ENCODE results near the gene HILPDA. TPM values are rescaled to one million over a fixed set of nuclear protein-coding genes. Genes with fewer than 3 reads are reported as not detected.

HILPDA gene
- total RNA-seq, 1 donor: 13.8 TPM

GRCh38 chr7:128407751-128408708 lies 47.6 kb upstream of the HILPDA start:
- Histone ChIP-seq H3K79me2 (ENCODE audit: insufficient read depth, low read length) (peaks cover 22% of the 10 kb centered on the region), H3K36me3 (ENCODE audit: insufficient read depth, low read length) (no peaks in the 10 kb centered on the region), H3K4me2 (ENCODE audit: insufficient read depth, low read length) (peak overlapping the region; percentile 99), H2AFZ (ENCODE audit: low read length) (no peak overlapping the region), H3K4me3 (ENCODE audit: insufficient read depth, low read length) (no peak overlapping the region), H3K27ac (ENCODE audit: low read depth, low read length) (no peak overlapping the region), H3K9me3 (ENCODE audit: low read depth, low read length) (no peaks in the 10 kb centered on the region), H3K4me1 (ENCODE audit: insufficient read depth, low read length) (peaks cover 20% of the 10 kb centered on the region), H3K27me3 (ENCODE audit: insufficient read depth, low read length) (peaks cover 2% of the 10 kb centered on the region), H4K20me1 (ENCODE audit: insufficient read depth, low read length) (peaks cover 21% of the 10 kb centered on the region)
- no peak for TF ChIP-seq CTCF (IDR thresholded peaks at IDR 0.05; ENCODE audit: extremely low read depth, low read depth, low read length)
- peak; percentile 75 for DNase-seq (ENCODE audit: insufficient read length, low spot score, missing footprints)

GRCh38 chr7:128408709-128409595 lies 46.7 kb upstream of the HILPDA start:
- H3K36me3 ChIP-seq (ENCODE audit: insufficient read depth, low read length): no peaks in the 10 kb centered on the region
- H3K27ac ChIP-seq (ENCODE audit: low read depth, low read length): no peak overlapping the region
- H2AFZ ChIP-seq (ENCODE audit: low read length): peak overlapping the region; percentile 78
- H4K20me1 ChIP-seq (ENCODE audit: insufficient read depth, low read length): peaks cover 15% of the 10 kb centered on the region
- no peak for TF ChIP-seq CTCF (IDR thresholded peaks at IDR 0.05; ENCODE audit: extremely low read depth, low read depth, low read length)
- peaks cover 20% of the 10 kb centered on the region for H3K4me1 ChIP-seq (ENCODE audit: insufficient read depth, low read length)
- peaks cover 17% of the 10 kb centered on the region for H3K79me2 ChIP-seq (ENCODE audit: insufficient read depth, low read length)
- H3K27me3 ChIP-seq (ENCODE audit: insufficient read depth, low read length): peaks cover 2% of the 10 kb centered on the region
- no peaks in the 10 kb centered on the region for H3K9me3 ChIP-seq (ENCODE audit: low read depth, low read length)
- peak overlapping the region; percentile 99 for H3K4me2 ChIP-seq (ENCODE audit: insufficient read depth, low read length)
- peak overlapping the region; percentile 88 for H3K4me3 ChIP-seq (ENCODE audit: insufficient read depth, low read length)
- DNase-seq (ENCODE audit: insufficient read length, low spot score, missing footprints): peak; percentile 90

GRCh38 chr7:128409596-128410450 lies 45.9 kb upstream of the HILPDA start, which contains the start of gene IMPDH1:
TSS of gene IMPDH1 (minus strand) at chr7:128409982. CDS start at chr7:128409901, 81 bp downstream.
- peak; percentile 100 for DNase-seq (ENCODE audit: insufficient read length, low spot score, missing footprints)
- peaks cover 6% of the 10 kb centered on the region for H4K20me1 ChIP-seq (ENCODE audit: insufficient read depth, low read length)
- peak within 1 kb of the TSS; percentile 88 for H3K4me3 ChIP-seq (ENCODE audit: insufficient read depth, low read length)
- no peaks in the 10 kb centered on the region for H3K36me3 ChIP-seq (ENCODE audit: insufficient read depth, low read length)
- peak within 1 kb of the TSS; percentile 100 for H2AFZ ChIP-seq (ENCODE audit: low read length)
- H3K9me3 ChIP-seq (ENCODE audit: low read depth, low read length): no peaks in the 10 kb centered on the region
- TF ChIP-seq CTCF (IDR thresholded peaks at IDR 0.05; ENCODE audit: extremely low read depth, low read depth, low read length): no peak
- peaks cover 2% of the 10 kb centered on the region for H3K27me3 ChIP-seq (ENCODE audit: insufficient read depth, low read length)
- H3K79me2 ChIP-seq (ENCODE audit: insufficient read depth, low read length): peaks cover 8% of the 10 kb centered on the region
- peaks cover 12% of the 10 kb centered on the region for H3K4me1 ChIP-seq (ENCODE audit: insufficient read depth, low read length)
- peak within 1 kb of the TSS; percentile 66 for H3K27ac ChIP-seq (ENCODE audit: low read depth, low read length)
- peak within 1 kb of the TSS; percentile 99 for H3K4me2 ChIP-seq (ENCODE audit: insufficient read depth, low read length)

Measured in osteoblast (primary cell).